Embryonic facial prominence (tissue), 1 donor: ENCODE data around the gene SNRNP48.

ENCODE experiments used
- DNase-seq: peaks from one replicate; pipeline ENCODE4 v3.0.0-alpha.2; 2016; ENCODE audit errors: extremely low spot score

Gene SNRNP48

GRCh38 chr6:7559196-7559595 lies 30.8 kb upstream of the SNRNP48 start:
- no peak for DNase-seq

- DNase-seq, result no peak
Measured at GRCh38 chr6:7559651-7560385, 30.2 kb upstream of the SNRNP48 start.

GRCh38 chr6:7561153-7561964 lies 28.6 kb upstream of the SNRNP48 start:
- DNase-seq, result no peak

- DNase-seq, result no peak
Measured at GRCh38 chr6:7562769-7563168, 27.2 kb upstream of the SNRNP48 start.

- no peak for DNase-seq
Measured at GRCh38 chr6:7566107-7566506, 23.9 kb upstream of the SNRNP48 start.

- DNase-seq, result no peak
Measured at GRCh38 chr6:7566617-7567173, 23.3 kb upstream of the SNRNP48 start.

GRCh38 chr6:7568021-7568420 lies 22.0 kb upstream of the SNRNP48 start:
- DNase-seq, result no peak

- DNase-seq, result no peak
Measured at GRCh38 chr6:7569082-7569481, 20.9 kb upstream of the SNRNP48 start.

- no peak for DNase-seq
Measured at GRCh38 chr6:7572213-7572943, 17.6 kb upstream of the SNRNP48 start.

GRCh38 chr6:7574500-7574899 lies 15.5 kb upstream of the SNRNP48 start:
- DNase-seq, result no peak

GRCh38 chr6:7578516-7578915 lies 11.5 kb upstream of the SNRNP48 start:
- no peak for DNase-seq

GRCh38 chr6:7578931-7579330 lies 11.1 kb upstream of the SNRNP48 start:
- no peak for DNase-seq

GRCh38 chr6:7579851-7580250 lies 10.1 kb upstream of the SNRNP48 start:
- no peak for DNase-seq

GRCh38 chr6:7580537-7580926 lies 9.5 kb upstream of the SNRNP48 start:
- DNase-seq, result no peak

- no peak for DNase-seq
Measured at GRCh38 chr6:7580927-7581618, 8.9 kb upstream of the SNRNP48 start.

GRCh38 chr6:7585287-7585930 lies 4.6 kb upstream of the SNRNP48 start:
- DNase-seq, result no peak

- no peak for DNase-seq
Measured at GRCh38 chr6:7587631-7588100, 2.3 kb upstream of the SNRNP48 start.

GRCh38 chr6:7588506-7588905 lies 1.5 kb upstream of the SNRNP48 start:
- DNase-seq, result no peak

- no peak for DNase-seq
Measured at GRCh38 chr6:7589221-7589620, 777 bp upstream of the SNRNP48 start.

- DNase-seq, result no peak
Measured at GRCh38 chr6:7590918-7591302, 912 bp downstream of the SNRNP48 start.

- no peak for DNase-seq
Measured at GRCh38 chr6:7591770-7592169, 1.8 kb downstream of the SNRNP48 start.
